ENCODE data around the gene TBC1D5.

The TBC1D5 gene

GRCh38 chr3:17589888-17590287 lies 152.5 kb downstream of the TBC1D5 start:
- DNase-seq (ENCODE audit: low read depth) = no peak

- no peak for DNase-seq (ENCODE audit: low read depth)
Observed at GRCh38 chr3:17588422-17588821, 154.0 kb downstream of the TBC1D5 start.

- no peak for DNase-seq (ENCODE audit: low read depth)
Observed at GRCh38 chr3:17585394-17586325, 156.8 kb downstream of the TBC1D5 start.

GRCh38 chr3:17584066-17584465 lies 158.4 kb downstream of the TBC1D5 start:
- no peak for DNase-seq (ENCODE audit: low read depth)

GRCh38 chr3:17583530-17583929 lies 158.9 kb downstream of the TBC1D5 start:
- DNase-seq (ENCODE audit: low read depth) = no peak

GRCh38 chr3:17581421-17582080 lies 160.9 kb downstream of the TBC1D5 start:
- no peak for DNase-seq (ENCODE audit: low read depth)

- no peak for DNase-seq (ENCODE audit: low read depth)
Observed at GRCh38 chr3:17580901-17581300, 161.5 kb downstream of the TBC1D5 start.

GRCh38 chr3:17579289-17580031 lies 163.0 kb downstream of the TBC1D5 start:
- no peak for DNase-seq (ENCODE audit: low read depth)

GRCh38 chr3:17577796-17578520 lies 164.5 kb downstream of the TBC1D5 start:
- no peak for DNase-seq (ENCODE audit: low read depth)

GRCh38 chr3:17573396-17573795 lies 169.0 kb downstream of the TBC1D5 start:
- DNase-seq (ENCODE audit: low read depth) = no peak

- no peak for DNase-seq (ENCODE audit: low read depth)
Observed at GRCh38 chr3:17571686-17572085, 170.7 kb downstream of the TBC1D5 start.

- no peak for DNase-seq (ENCODE audit: low read depth)
Observed at GRCh38 chr3:17562845-17563244, 179.6 kb downstream of the TBC1D5 start.

GRCh38 chr3:17558565-17558964 lies 183.9 kb downstream of the TBC1D5 start:
- no peak for DNase-seq (ENCODE audit: low read depth)

GRCh38 chr3:17557749-17558463 lies 184.5 kb downstream of the TBC1D5 start:
- no peak for DNase-seq (ENCODE audit: low read depth)

- no peak for DNase-seq (ENCODE audit: low read depth)
Observed at GRCh38 chr3:17555525-17555924, 186.9 kb downstream of the TBC1D5 start.

GRCh38 chr3:17554078-17554477 lies 188.4 kb downstream of the TBC1D5 start:
- no peak for DNase-seq (ENCODE audit: low read depth)

- DNase-seq (ENCODE audit: low read depth) = no peak
Observed at GRCh38 chr3:17553080-17553479, 189.4 kb downstream of the TBC1D5 start.

GRCh38 chr3:17552351-17552750 lies 190.1 kb downstream of the TBC1D5 start:
- no peak for DNase-seq (ENCODE audit: low read depth)

GRCh38 chr3:17551895-17552294 lies 190.5 kb downstream of the TBC1D5 start:
- DNase-seq (ENCODE audit: low read depth) = no peak

- no peak for DNase-seq (ENCODE audit: low read depth)
Observed at GRCh38 chr3:17551333-17551732, 191.1 kb downstream of the TBC1D5 start.

- DNase-seq (ENCODE audit: low read depth) = no peak
Observed at GRCh38 chr3:17550624-17551023, 191.8 kb downstream of the TBC1D5 start.

Data from stimulated activated CD8-positive, alpha-beta memory T cell treated with anti-CD3 and anti-CD28 coated beads, Interleukin-12 subunit alpha, Interleukin-12 subunit beta, amount 100 ng/mL, for 4 hours (primary cell).